Upper lobe of left lung (tissue), 4 donors: ENCODE data around the gene USH1G.

ENCODE experiments used
- EP300 ChIP-seq, 4 donors: sonication (generic); formaldehyde crosslinking; IDR thresholded peaks; one replicate each; pipeline ENCODE4 v1.5.1; 2017; ENCODE audit warnings: antibody characterized with exemption in 4 of 4, control low read depth in 2 of 4
- POLR2A ChIP-seq, 4 donors: fragments of 450-650 bp; IDR thresholded peaks; one replicate each; pipeline ENCODE4 v1.5.1; 2016 to 2017; ENCODE audit warnings: antibody characterized with exemption in 4 of 4, mild to moderate bottlenecking in 2 of 4

GRCh38 chr17:74928786-74929185 lies 5.7 kb upstream of the USH1G start:
- TF ChIP-seq EP300 (IDR thresholded peaks at IDR 0.05) (no peak), POLR2A (IDR thresholded peaks at IDR 0.05) (no peak)
